Nephron progenitor cell (in vitro differentiated cells): ENCODE measurements around the gene AKR1D1.
"Not testable (repeated sequence)": the region's sequence is repeated elsewhere in the genome, so short reads cannot be mapped to it uniquely, and the experiment has no call there.

Experiments
- DNase-seq: peaks from one replicate; pipeline ENCODE4 v3.0.0; 2021
- H3K27ac Mint-ChIP-seq: 2 replicates; pipeline ENCODE4 v1.8.0; 2021; ENCODE audit warnings: mild to moderate bottlenecking, moderate library complexity, mixed read lengths
- H3K27me3 Mint-ChIP-seq: 2 replicates; pipeline ENCODE4 v1.8.0; 2021; ENCODE audit warnings: mild to moderate bottlenecking, low read depth, mixed read lengths; ENCODE audit not compliant: poor library complexity
- H3K36me3 Mint-ChIP-seq: 2 replicates; pipeline ENCODE4 v1.8.0; 2021; ENCODE audit warnings: low read depth, mixed read lengths
- H3K4me1 Mint-ChIP-seq: 2 replicates; pipeline ENCODE4 v1.8.0; 2021; ENCODE audit warnings: mixed read lengths
- H3K4me3 Mint-ChIP-seq: 2 replicates; pipeline ENCODE4 v1.8.0; 2021; ENCODE audit warnings: mild to moderate bottlenecking, moderate library complexity, mixed read lengths
- H3K9me3 Mint-ChIP-seq: 2 replicates; pipeline ENCODE4 v1.8.0; 2021; ENCODE audit warnings: mild to moderate bottlenecking, moderate library complexity, mixed read lengths
- CTCF ChIP-seq: fragments of 200-600 bp; sonication (generic); IDR thresholded peaks from 2 replicates; pipeline ENCODE4 v1.5.0; 2021; ENCODE audit warnings: antibody characterized with exemption

Gene AKR1D1

GRCh38 chr7:138074540-138074939 is 1.7 kb upstream of the AKR1D1 start:
- Mint-ChIP-seq H3K36me3 (peaks cover 4% of the 10 kb centered on the region), H3K4me1 (no peaks in the 10 kb centered on the region), H3K4me3 (no peak overlapping the region), H3K27me3 (no peaks in the 10 kb centered on the region), H3K9me3 (peaks cover 43% of the 10 kb centered on the region), H3K27ac (no peak overlapping the region)
- DNase-seq, result no peak
- TF ChIP-seq CTCF, result no peak

GRCh38 chr7:138075350-138075749 is 909 bp upstream of the AKR1D1 start:
- Mint-ChIP-seq H3K27ac (no peak overlapping the region), H3K27me3 (no peaks in the 10 kb centered on the region), H3K9me3 (peaks cover 43% of the 10 kb centered on the region), H3K36me3 (peaks cover 4% of the 10 kb centered on the region), H3K4me3 (no peak overlapping the region), H3K4me1 (no peaks in the 10 kb centered on the region)
- DNase-seq, result no peak
- TF ChIP-seq CTCF, result no peak

GRCh38 chr7:138075786-138076185 is 473 bp upstream of the AKR1D1 start:
- H3K4me1 Mint-ChIP-seq, DNase-seq, H3K36me3 Mint-ChIP-seq, H3K4me3 Mint-ChIP-seq, H3K27me3 Mint-ChIP-seq, H3K27ac Mint-ChIP-seq: not testable (repeated sequence)
- H3K9me3 Mint-ChIP-seq, result peaks cover 43% of the 10 kb centered on the region

- no peak for TF ChIP-seq CTCF
- no peak overlapping the region for H3K27ac Mint-ChIP-seq
- DNase-seq, result no peak
- peaks cover 39% of the 10 kb centered on the region for H3K9me3 Mint-ChIP-seq
- no peaks in the 10 kb centered on the region for H3K27me3 Mint-ChIP-seq
- H3K4me3 Mint-ChIP-seq, result no peak overlapping the region
- no peaks in the 10 kb centered on the region for H3K4me1 Mint-ChIP-seq
- peaks cover 4% of the 10 kb centered on the region for H3K36me3 Mint-ChIP-seq
Measured at GRCh38 chr7:138077809-138078208, 1.6 kb downstream of the AKR1D1 start.

- Mint-ChIP-seq H3K27ac (no peak overlapping the region), H3K4me1 (no peaks in the 10 kb centered on the region), H3K4me3 (no peak overlapping the region), H3K27me3 (no peaks in the 10 kb centered on the region), H3K9me3 (peaks cover 31% of the 10 kb centered on the region), H3K36me3 (peaks cover 4% of the 10 kb centered on the region)
- no peak for TF ChIP-seq CTCF
- no peak for DNase-seq
Measured at GRCh38 chr7:138079137-138079536, 2.9 kb downstream of the AKR1D1 start.

- Mint-ChIP-seq H3K36me3 (no peaks in the 10 kb centered on the region), H3K9me3 (peaks cover 4% of the 10 kb centered on the region), H3K4me3 (no peak overlapping the region), H3K27me3 (peaks cover 2% of the 10 kb centered on the region), H3K27ac (no peak overlapping the region), H3K4me1 (no peaks in the 10 kb centered on the region)
- no peak for DNase-seq
- no peak for TF ChIP-seq CTCF
Measured at GRCh38 chr7:138081868-138082267, 5.6 kb downstream of the AKR1D1 start.

- H3K27ac Mint-ChIP-seq, result no peak overlapping the region
- H3K9me3 Mint-ChIP-seq, result no peaks in the 10 kb centered on the region
- TF ChIP-seq CTCF, result no peak
- no peaks in the 10 kb centered on the region for H3K36me3 Mint-ChIP-seq
- no peaks in the 10 kb centered on the region for H3K4me1 Mint-ChIP-seq
- H3K4me3 Mint-ChIP-seq, result no peak overlapping the region
- H3K27me3 Mint-ChIP-seq, result peaks cover 2% of the 10 kb centered on the region
- no peak for DNase-seq
Measured at GRCh38 chr7:138083859-138084258, 7.6 kb downstream of the AKR1D1 start.
